GM12878 (cell line): Measurements from ENCODE around the gene ZNF189. TPM values are rescaled to one million over a fixed set of nuclear protein-coding genes. Genes with fewer than 3 reads are reported as not detected.
A peak's percentile ranks its signal among the peaks of the same experiment; 100 is the strongest.
"Not testable (repeated sequence)": the region's sequence is repeated elsewhere in the genome, so short reads cannot be mapped to it uniquely, and the experiment has no call there.

Experiments used
- ATAC-seq: fragments of 200-7000 bp; cut with Tn5 transposase; 3 replicates; pipeline ENCODE4 v1.9.1; 2020; ENCODE audit warnings: mild to moderate bottlenecking, moderate library complexity
- BruUV-seq: library from RNA; stranded (reverse); fragments of 400-500 nt; replicated peaks from 2 replicates; lab custom pipeline; 2021; lab: Mats Ljungman, UMichigan
- CTCF ChIA-PET: fragments of 300-600 bp; sonication (Branson Sonifier 250); formaldehyde crosslinking; extraction: SDS; loops from one replicate; lab custom pipeline; 2021; ENCODE audit warnings: inconsistent platforms; lab: Yijun Ruan, JAX
- POLR2A ChIA-PET: fragments of 350-600 bp; formaldehyde crosslinking; extraction: SDS; loops from one replicate; lab custom pipeline; 2021; ENCODE audit warnings: inconsistent platforms; lab: Charles Lee
- RAD21 ChIA-PET: fragments of 300-600 bp; sonication (Branson Sonifier 250); formaldehyde crosslinking; loops from one replicate; lab custom pipeline; 2023; ENCODE audit warnings: antibody characterized with exemption; ENCODE audit not compliant: unreplicated experiment; lab: Charles Lee
- SMC1A ChIA-PET: fragments of 300-600 bp; sonication (Branson Sonifier 250); formaldehyde crosslinking; loops from one replicate; lab custom pipeline; 2023; ENCODE audit not compliant: unreplicated experiment, uncharacterized antibody; lab: Charles Lee
- DNase-seq: peaks from one replicate; pipeline ENCODE4 v3.0.0-alpha.2; 2011; ENCODE audit warnings: low read depth, low spot score
- FAIRE-seq: peaks from 3 replicates; lab custom pipeline; 2011; peaks lifted over from hg19 to GRCh38; lab: Jason Lieb, UNC
- H2AFZ ChIP-seq: 2 replicates; pipeline ENCODE4 v1.6.0; 2011; ENCODE audit warnings: low read depth, low read length, control low read depth; ENCODE audit not compliant: control insufficient read depth
- H3K27ac ChIP-seq: 2 replicates; pipeline ENCODE4 v1.5.1; 2011; ENCODE audit warnings: control low read depth; ENCODE audit not compliant: control insufficient read depth, insufficient read depth
- H3K27me3 ChIP-seq, 2 experiments: replicated peaks in 1 of 2; 2 replicates each; pipeline versions ENCODE4 v1.6.0 to v1.6.1; 2011; ENCODE audit warnings: low read length in 1 of 2; ENCODE audit not compliant: control insufficient read depth in 2 of 2, insufficient read depth in 2 of 2
- H3K36me3 ChIP-seq, 2 experiments: 2 replicates each; pipeline ENCODE4 v1.5.1; 2011; ENCODE audit warnings: low read length in 1 of 2; ENCODE audit not compliant: control insufficient read depth in 2 of 2, insufficient read depth in 2 of 2
- H3K4me1 ChIP-seq: 2 replicates; pipeline ENCODE4 v1.6.1; 2011; ENCODE audit warnings: mild to moderate bottlenecking, low read length, moderate library complexity, mixed read lengths; ENCODE audit not compliant: control insufficient read depth, insufficient read depth
- H3K4me2 ChIP-seq: 2 replicates; pipeline ENCODE4 v1.6.0; 2011; ENCODE audit warnings: control low read depth; ENCODE audit not compliant: control insufficient read depth, insufficient read depth
- H3K4me3 ChIP-seq: fragments of 200-600 bp; sonication (generic); 2 replicates; pipeline ENCODE4 v1.5.1; 2016
- H3K79me2 ChIP-seq: 2 replicates; pipeline ENCODE4 v1.6.0; 2011; ENCODE audit warnings: low read length; ENCODE audit not compliant: control insufficient read depth, insufficient read depth
- H3K9ac ChIP-seq: 2 replicates; pipeline ENCODE4 v1.8.0; 2011; ENCODE audit warnings: low read length, control low read depth, mixed read lengths; ENCODE audit not compliant: control insufficient read depth, insufficient read depth
- H3K9me3 ChIP-seq: replicated peaks from 3 replicates; pipeline ENCODE4 v1.5.1; 2011; ENCODE audit warnings: mild to moderate bottlenecking, low read length; ENCODE audit not compliant: control insufficient read depth, insufficient read depth
- H4K20me1 ChIP-seq: 2 replicates; pipeline ENCODE4 v1.6.0; 2011; ENCODE audit not compliant: control insufficient read depth, insufficient read depth
- CBX5 ChIP-seq: sonication (generic); IDR thresholded peaks from 2 replicates; pipeline ENCODE4 v1.6.1; 2016; ENCODE audit warnings: low read depth, moderate library complexity, mild to moderate bottlenecking, inconsistent platforms
- WGBS: methylation state at CpG from one replicate; pipeline ENCODE4 v1.1.6; 2016; ENCODE audit warnings: low lambda C conversion rate; ENCODE audit not compliant: insufficient replicate concordance, insufficient coverage; ENCODE audit errors: missing lambda C conversion rate; 5-methylcytosine and 5-hydroxymethylcytosine counted together
- in situ Hi-C: fragments of 300-500 bp; cut with MboI; formaldehyde crosslinking; loops from 9 replicates; pipeline ENCODE4 v1.14.3; 2018; ENCODE audit warnings: mixed read lengths
- intact Hi-C: fragments of 100-400 bp; cut with micrococcal nuclease; formaldehyde crosslinking; loops from one replicate; pipeline ENCODE4 v1.14.2; 2022; ENCODE audit not compliant: unreplicated experiment
- polyA plus RNA-seq, 11 experiments: library from polyadenylated mRNA; depleted of rRNA in 4 of 11; unstranded in 6 of 11; stranded (reverse) in 5 of 11; fragments of >200 nt; fragmentation: Nextera tagmentation in 4 of 11; fragmentation: Illumina TruSeq in 1 of 11; extraction: Ambion mirVana in 4 of 11; extraction: Trizol in 1 of 11; gene quantifications; 1 replicate in 1 of 11; 2 replicates in 10 of 11; pipeline versions ENCODE4 v1.2.1 to v1.2.3, GENCODE V29; 2011 to 2016; ENCODE audit warnings: inconsistent platforms in 2 of 11, missing spikeins in 2 of 11, low read depth in 1 of 11
- total RNA-seq, 4 experiments: library from RNA; depleted of rRNA in 3 of 4; stranded (reverse); fragments of >200 nt in 3 of 4; fragmentation: Illumina TruSeq in 1 of 4; extraction: Trizol in 1 of 4; gene quantifications; 2 replicates each; pipeline versions ENCODE4 v1.2.1 to v1.2.3, GENCODE V29; 2013 to 2021
- TF ChIP-seq, protein P1 (sequence below): fragments of 450-650 bp; IDR thresholded peaks from 2 replicates; pipeline ENCODE4 v1.6.1; 2017; ENCODE audit warnings: mild to moderate bottlenecking

ZNF189 gene
- total and polyA plus RNA-seq, 10 of the 15 experiments (the other 5 are each of a cell fraction or from before 2014, with no cell fraction given) = 3.1 to 12.3 (median 7.4) TPM

DNA sequence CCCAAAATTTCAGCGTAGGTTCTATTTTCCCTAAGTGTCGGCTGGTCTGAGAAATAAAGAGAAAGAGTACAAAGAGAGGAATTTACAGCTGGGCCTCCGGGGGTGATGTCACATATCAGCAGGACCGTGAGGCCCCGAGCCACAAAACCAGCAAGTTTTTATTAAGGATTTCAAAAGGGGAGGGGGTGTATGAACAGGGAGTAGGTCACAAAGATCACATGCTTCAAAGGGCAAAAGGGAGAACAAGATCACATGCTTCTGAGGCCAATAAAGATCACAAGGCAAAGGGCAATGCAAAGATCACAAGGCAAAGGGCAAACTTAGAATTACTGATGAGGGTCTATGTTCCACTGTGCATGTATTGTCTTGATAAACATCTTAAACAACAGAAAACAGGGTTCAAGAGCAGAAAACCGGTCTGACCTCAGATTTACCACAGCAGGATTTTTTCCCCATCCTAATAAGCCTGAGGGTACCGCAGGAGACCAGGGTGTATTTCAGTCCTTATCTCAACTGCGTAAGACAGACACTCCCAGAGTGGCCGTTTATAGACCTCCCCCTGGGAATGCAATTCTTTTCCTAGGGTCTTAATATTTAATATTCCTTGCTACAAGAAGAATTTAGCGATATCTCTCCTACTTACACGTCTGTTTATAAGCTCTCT is 13.6 kb upstream of the ZNF189 start, which contains the start of gene BAAT:
Gene BAAT (minus strand): TSS at position 134 of the 664 bp plus-strand sequence. CDS start 13,602 bp downstream, outside the sequence.
- 98% methylated on average over 11 of the region's 11 CpGs for WGBS
- intact Hi-C loops, H3K9ac ChIP-seq, H3K27me3 ChIP-seq, H3K27ac ChIP-seq, DNase-seq, H2AFZ ChIP-seq, CTCF ChIA-PET, H3K9me3 ChIP-seq, SMC1A ChIA-PET, in situ Hi-C loops, H3K4me1 ChIP-seq: not testable (repeated sequence)
- TF ChIP-seq CBX5 = peak; percentile 81; the same call in 1 of the 2 replicates
- TF ChIP-seq, protein P1, sequence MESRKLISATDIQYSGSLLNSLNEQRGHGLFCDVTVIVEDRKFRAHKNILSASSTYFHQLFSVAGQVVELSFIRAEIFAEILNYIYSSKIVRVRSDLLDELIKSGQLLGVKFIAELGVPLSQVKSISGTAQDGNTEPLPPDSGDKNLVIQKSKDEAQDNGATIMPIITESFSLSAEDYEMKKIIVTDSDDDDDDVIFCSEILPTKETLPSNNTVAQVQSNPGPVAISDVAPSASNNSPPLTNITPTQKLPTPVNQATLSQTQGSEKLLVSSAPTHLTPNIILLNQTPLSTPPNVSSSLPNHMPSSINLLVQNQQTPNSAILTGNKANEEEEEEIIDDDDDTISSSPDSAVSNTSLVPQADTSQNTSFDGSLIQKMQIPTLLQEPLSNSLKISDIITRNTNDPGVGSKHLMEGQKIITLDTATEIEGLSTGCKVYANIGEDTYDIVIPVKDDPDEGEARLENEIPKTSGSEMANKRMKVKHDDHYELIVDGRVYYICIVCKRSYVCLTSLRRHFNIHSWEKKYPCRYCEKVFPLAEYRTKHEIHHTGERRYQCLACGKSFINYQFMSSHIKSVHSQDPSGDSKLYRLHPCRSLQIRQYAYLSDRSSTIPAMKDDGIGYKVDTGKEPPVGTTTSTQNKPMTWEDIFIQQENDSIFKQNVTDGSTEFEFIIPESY = peak; percentile 88; the same call in 1 of the 2 replicates
- TF ChIP-seq, all 136 proteins: peak for 2; not testable (repeated sequence) for 134
- FAIRE-seq, BruUV-seq, H3K4me3 ChIP-seq, RAD21 ChIA-PET, H3K79me2 ChIP-seq, H4K20me1 ChIP-seq, POLR2A ChIA-PET, H3K4me2 ChIP-seq, ATAC-seq: not testable (repeated sequence)
- H3K36me3 ChIP-seq = peaks cover 0 to 12% of the 10 kb centered on the region in 2 experiments; a peak in 1 of 4 replicates
